H9 (cell line): ENCODE results near the gene EGFR. TPM values are rescaled to one million over a fixed set of nuclear protein-coding genes. Genes with fewer than 3 reads are reported as not detected.

Experiments used
- DNase-seq: peaks from one replicate; pipeline ENCODE4 v3.0.0-alpha.2; 2017
- H2AFZ ChIP-seq: one replicate; pipeline ENCODE4 v1.6.1; 2013; ENCODE audit warnings: mild to moderate bottlenecking, low read length, control low read depth, moderate library complexity
- H2AK5ac ChIP-seq: 2 replicates; pipeline ENCODE4 v1.6.1; 2013; ENCODE audit warnings: low read length, control low read depth, mixed read lengths; ENCODE audit not compliant: insufficient read length
- H2BK120ac ChIP-seq: one replicate; pipeline ENCODE4 v1.6.1; 2013; ENCODE audit warnings: low read depth, mild to moderate bottlenecking, low read length, control low read depth, inconsistent platforms; ENCODE audit not compliant: poor library complexity, severe bottlenecking
- H2BK12ac ChIP-seq: 2 replicates; pipeline ENCODE4 v1.6.1; 2013; ENCODE audit warnings: low read length, control low read depth, mixed read lengths, low read depth; ENCODE audit not compliant: insufficient read length
- H2BK15ac ChIP-seq: 2 replicates; pipeline ENCODE4 v1.6.1; 2013; ENCODE audit warnings: low read depth, low read length, control low read depth
- H2BK20ac ChIP-seq: one replicate; pipeline ENCODE4 v1.6.1; 2013; ENCODE audit warnings: low read depth, mild to moderate bottlenecking, low read length, control low read depth, inconsistent platforms; ENCODE audit not compliant: poor library complexity, severe bottlenecking
- H2BK5ac ChIP-seq: 2 replicates; pipeline ENCODE4 v1.6.1; 2013; ENCODE audit warnings: low read length, control low read depth, mixed read lengths; ENCODE audit not compliant: insufficient read length
- H3K14ac ChIP-seq: 2 replicates; pipeline ENCODE4 v1.6.1; 2013; ENCODE audit warnings: low read length, control low read depth; ENCODE audit not compliant: insufficient read depth
- H3K18ac ChIP-seq: 2 replicates; pipeline ENCODE4 v1.6.1; 2013; ENCODE audit warnings: low read depth, mild to moderate bottlenecking, mixed read lengths, low read length, control low read depth; ENCODE audit not compliant: insufficient read length
- H3K23ac ChIP-seq: 2 replicates; pipeline ENCODE4 v1.6.1; 2013; ENCODE audit warnings: low read length, control low read depth, mixed read lengths, low read depth; ENCODE audit not compliant: insufficient read length
- H3K23me2 ChIP-seq: 2 replicates; pipeline ENCODE4 v1.6.1; 2013; ENCODE audit warnings: low read depth, mild to moderate bottlenecking, mixed read lengths, low read length, control low read depth; ENCODE audit not compliant: insufficient read length, poor library complexity, severe bottlenecking
- H3K27ac ChIP-seq: 2 replicates; pipeline ENCODE4 v1.5.1; 2013; ENCODE audit warnings: low read length, control low read depth, mixed read lengths, low read depth; ENCODE audit not compliant: insufficient read length
- H3K27me3 ChIP-seq: 2 replicates; pipeline ENCODE4 v1.6.1; 2013; ENCODE audit warnings: low read length, control low read depth, inconsistent platforms; ENCODE audit not compliant: insufficient read depth
- H3K4ac ChIP-seq: 2 replicates; pipeline ENCODE4 v1.6.1; 2013; ENCODE audit warnings: low read depth, mild to moderate bottlenecking, control low read depth, inconsistent platforms, low read length, moderate library complexity
- H3K4me1 ChIP-seq: 2 replicates; pipeline ENCODE4 v1.6.1; 2013; ENCODE audit warnings: low read length, control low read depth, inconsistent platforms; ENCODE audit not compliant: insufficient read depth
- H3K4me2 ChIP-seq: 2 replicates; pipeline ENCODE4 v1.6.1; 2013; ENCODE audit warnings: low read length, control low read depth, mixed read lengths; ENCODE audit not compliant: insufficient read length, insufficient read depth
- H3K56ac ChIP-seq: 2 replicates; pipeline ENCODE4 v1.6.1; 2013; ENCODE audit warnings: low read depth, mild to moderate bottlenecking, mixed read lengths, low read length, control low read depth; ENCODE audit not compliant: insufficient read length
- H3K79me1 ChIP-seq: 2 replicates; pipeline ENCODE4 v1.6.1; 2013; ENCODE audit warnings: low read depth, mild to moderate bottlenecking, moderate library complexity, low read length, control low read depth, inconsistent platforms; ENCODE audit not compliant: insufficient read depth, poor library complexity, severe bottlenecking
- H3K79me2 ChIP-seq: 2 replicates; pipeline ENCODE4 v1.6.1; 2013; ENCODE audit warnings: low read length, control low read depth, inconsistent platforms; ENCODE audit not compliant: insufficient read depth
- H3K9ac ChIP-seq: 2 replicates; pipeline ENCODE4 v1.6.1; 2013; ENCODE audit warnings: low read length, control low read depth, mixed read lengths; ENCODE audit not compliant: insufficient read length; ENCODE audit errors: extremely low read depth
- H3K9me3 ChIP-seq: one replicate; pipeline ENCODE4 v1.6.1; 2013; ENCODE audit warnings: low read depth, low read length, inconsistent platforms; ENCODE audit not compliant: control insufficient read depth
- H3T11ph ChIP-seq: one replicate; pipeline ENCODE4 v1.6.1; 2013; ENCODE audit warnings: mild to moderate bottlenecking, low read length, control low read depth, inconsistent platforms
- H4K20me1 ChIP-seq: one replicate; pipeline ENCODE4 v1.6.1; 2013; ENCODE audit not compliant: control insufficient read depth, insufficient read length, insufficient read depth
- H4K5ac ChIP-seq: 2 replicates; pipeline ENCODE4 v1.6.1; 2013; ENCODE audit warnings: low read depth, mild to moderate bottlenecking, mixed read lengths, low read length, control low read depth; ENCODE audit not compliant: insufficient read length
- H4K8ac ChIP-seq: replicated peaks from 2 replicates; pipeline ENCODE4 v1.6.1; 2013; ENCODE audit warnings: low read length, control low read depth, mixed read lengths, low read depth; ENCODE audit not compliant: insufficient read length
- H4K91ac ChIP-seq: 2 replicates; pipeline ENCODE4 v1.6.1; 2013; ENCODE audit warnings: low read depth, mild to moderate bottlenecking, moderate library complexity, mixed read lengths, low read length, control low read depth; ENCODE audit not compliant: insufficient read length
- H3K27ac Mint-ChIP-seq, 3 experiments: 2 replicates in 2 of 3; 3 replicates in 1 of 3; pipeline ENCODE4 v1.8.0; 2020 to 2021; ENCODE audit warnings: mixed read lengths in 3 of 3, mild to moderate bottlenecking in 1 of 3, moderate library complexity in 1 of 3
- H3K27me3 Mint-ChIP-seq: 2 replicates; pipeline ENCODE4 v1.8.0; 2021; ENCODE audit warnings: low read depth, mild to moderate bottlenecking, moderate library complexity, mixed read lengths
- H3K36me3 Mint-ChIP-seq, 3 experiments: 2 replicates in 2 of 3; 3 replicates in 1 of 3; pipeline ENCODE4 v1.8.0; 2020 to 2021; ENCODE audit warnings: low read depth in 3 of 3, mixed read lengths in 3 of 3; ENCODE audit not compliant: insufficient read depth in 1 of 3
- H3K4me1 Mint-ChIP-seq, 2 experiments: 2 replicates each; pipeline ENCODE4 v1.8.0; 2020; ENCODE audit warnings: mixed read lengths in 2 of 2
- H3K4me3 Mint-ChIP-seq, 2 experiments: 2 replicates in 1 of 2; 3 replicates in 1 of 2; pipeline ENCODE4 v1.8.0; 2020 to 2021; ENCODE audit warnings: mild to moderate bottlenecking in 2 of 2, mixed read lengths in 2 of 2, moderate library complexity in 1 of 2
- H3K9me3 Mint-ChIP-seq, 2 experiments: 2 replicates in 1 of 2; 3 replicates in 1 of 2; pipeline ENCODE4 v1.8.0; 2020; ENCODE audit warnings: mild to moderate bottlenecking in 2 of 2, mixed read lengths in 2 of 2, moderate library complexity in 1 of 2
- CTCF ChIP-seq: fragments of 200-600 bp; sonication (generic); conservative IDR thresholded peaks from 3 replicates; pipeline ENCODE4 v1.8.0; 2021; ENCODE audit warnings: antibody characterized with exemption, mild to moderate bottlenecking
- WGBS: extraction: QIAGEN DNeasy Blood & Tissue Kit; methylation state at CpG from one replicate; pipeline ENCODE4 v1.1.7; 2013; ENCODE audit warnings: missing lambda C conversion rate, low lambda C conversion rate, mixed read lengths; ENCODE audit not compliant: insufficient read length; ENCODE audit errors: extremely low coverage; 5-methylcytosine and 5-hydroxymethylcytosine counted together
- total RNA-seq: library from RNA; stranded (reverse); gene quantifications from 2 replicates; pipeline ENCODE4 v1.2.1, GENCODE V29; 2021

Gene EGFR
- total RNA-seq, 1 experiment from 2014 or later, result 3.3 TPM

- peaks cover 0 to 4% (median 0%) of the 10 kb centered on the region in 3 experiments; a peak in 2 of 7 replicates for H3K36me3 Mint-ChIP-seq
- Histone ChIP-seq H3K79me2 (no peaks in the 10 kb centered on the region), H2BK15ac (no peak overlapping the region), H3K14ac (no peak overlapping the region), H3K4me1 (no peaks in the 10 kb centered on the region), H3T11ph (no peak overlapping the region), H3K18ac (no peak overlapping the region), H3K56ac (no peak overlapping the region), H2BK12ac (no peak overlapping the region), H3K4me2 (no peak overlapping the region), H3K9me3 (no peaks in the 10 kb centered on the region), H3K27me3 (no peaks in the 10 kb centered on the region), H4K5ac (no peak overlapping the region), H2AFZ (no peak overlapping the region), H3K27ac (no peak overlapping the region), H2BK20ac (no peak overlapping the region), H3K23ac (no peak overlapping the region), H3K4ac (no peak overlapping the region), H3K23me2 (no peaks in the 10 kb centered on the region), H4K91ac (no peak overlapping the region), H4K20me1 (no peaks in the 10 kb centered on the region), H2BK120ac (no peak overlapping the region), H4K8ac (no peak overlapping the region), H2AK5ac (no peak overlapping the region), H3K9ac (no peak overlapping the region), H3K79me1 (no peaks in the 10 kb centered on the region), H2BK5ac (no peak overlapping the region)
- peaks cover 2 to 7% of the 10 kb centered on the region in 2 experiments; a peak in 2 of 4 replicates for H3K4me1 Mint-ChIP-seq
- no peaks in the 10 kb centered on the region for H3K9me3 Mint-ChIP-seq
- no CpG with 5 or more reads among the region's 7 CpGs for WGBS
- DNase-seq, result no peak
- no peak overlapping the region for H3K4me3 Mint-ChIP-seq
- TF ChIP-seq CTCF, result no peak
- no peak overlapping the region; a peak in 2 of 7 replicates for H3K27ac Mint-ChIP-seq
- H3K27me3 Mint-ChIP-seq, result no peaks in the 10 kb centered on the region
These were observed 158.3 kb downstream of the EGFR start for GRCh38 chr7:55177068-55177530.
